NB4 (cell line): ENCODE measurements around the gene EPM2AIP1.

Experiments
- MYC ChIP-seq: IDR thresholded peaks from 2 replicates; pipeline ENCODE4 v1.6.1; 2011; ENCODE audit warnings: low read depth, low read length
- POLR2A ChIP-seq: IDR thresholded peaks from 2 replicates; pipeline ENCODE4 v1.6.1; 2011; ENCODE audit warnings: mild to moderate bottlenecking; ENCODE audit not compliant: insufficient read length; ENCODE audit errors: extremely low read depth
- TF ChIP-seq, protein P1 (sequence below): IDR thresholded peaks from one replicate; pipeline ENCODE4 v1.5.1; 2012; ENCODE audit warnings: low read depth, low read length
- TF ChIP-seq, protein P2 (sequence below): IDR thresholded peaks from 2 replicates; pipeline ENCODE4 v1.6.1; 2011; ENCODE audit warnings: low read depth, low read length

DNA sequence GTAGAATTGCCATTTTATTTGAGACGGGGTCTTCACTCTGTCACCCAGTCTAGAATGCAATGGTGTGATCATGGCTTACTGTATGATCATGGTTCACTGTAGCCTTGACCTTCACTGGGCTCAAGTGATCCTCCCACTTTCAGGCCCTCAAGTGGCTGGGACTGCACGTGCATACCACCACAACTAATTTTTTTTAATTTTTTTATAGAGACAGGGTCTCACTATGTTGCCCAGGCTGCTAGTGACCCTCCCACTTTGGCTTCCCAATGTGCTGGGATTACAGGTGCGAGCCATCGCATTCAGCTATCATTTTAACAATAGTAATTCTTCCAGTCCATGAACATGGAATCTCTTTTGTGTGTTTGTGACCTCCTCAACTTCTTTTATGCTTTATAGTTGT lies 11.9 kb downstream of the EPM2AIP1 start:
- TF ChIP-seq, protein P1, sequence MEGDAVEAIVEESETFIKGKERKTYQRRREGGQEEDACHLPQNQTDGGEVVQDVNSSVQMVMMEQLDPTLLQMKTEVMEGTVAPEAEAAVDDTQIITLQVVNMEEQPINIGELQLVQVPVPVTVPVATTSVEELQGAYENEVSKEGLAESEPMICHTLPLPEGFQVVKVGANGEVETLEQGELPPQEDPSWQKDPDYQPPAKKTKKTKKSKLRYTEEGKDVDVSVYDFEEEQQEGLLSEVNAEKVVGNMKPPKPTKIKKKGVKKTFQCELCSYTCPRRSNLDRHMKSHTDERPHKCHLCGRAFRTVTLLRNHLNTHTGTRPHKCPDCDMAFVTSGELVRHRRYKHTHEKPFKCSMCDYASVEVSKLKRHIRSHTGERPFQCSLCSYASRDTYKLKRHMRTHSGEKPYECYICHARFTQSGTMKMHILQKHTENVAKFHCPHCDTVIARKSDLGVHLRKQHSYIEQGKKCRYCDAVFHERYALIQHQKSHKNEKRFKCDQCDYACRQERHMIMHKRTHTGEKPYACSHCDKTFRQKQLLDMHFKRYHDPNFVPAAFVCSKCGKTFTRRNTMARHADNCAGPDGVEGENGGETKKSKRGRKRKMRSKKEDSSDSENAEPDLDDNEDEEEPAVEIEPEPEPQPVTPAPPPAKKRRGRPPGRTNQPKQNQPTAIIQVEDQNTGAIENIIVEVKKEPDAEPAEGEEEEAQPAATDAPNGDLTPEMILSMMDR = no peak
- TF ChIP-seq MYC (no peak), POLR2A (no peak)
- TF ChIP-seq, protein P2, sequence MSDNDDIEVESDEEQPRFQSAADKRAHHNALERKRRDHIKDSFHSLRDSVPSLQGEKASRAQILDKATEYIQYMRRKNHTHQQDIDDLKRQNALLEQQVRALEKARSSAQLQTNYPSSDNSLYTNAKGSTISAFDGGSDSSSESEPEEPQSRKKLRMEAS = no peak
